OCI-LY3 (cell line): Measurements from ENCODE around the gene SLC9A4.

Source experiments
- H2AFZ ChIP-seq: fragments of 200-600, 300-600 bp; shearing (Covaris generic); 2 replicates; pipeline ENCODE4 v1.6.0; 2014; ENCODE audit warnings: antibody characterized with exemption, low read depth, low read length
- H3K27ac ChIP-seq: fragments of 200-600, 300-600 bp; sonication (generic); 2 replicates; pipeline ENCODE4 v1.5.1; 2014; ENCODE audit warnings: mild to moderate bottlenecking, low read length, moderate library complexity, mixed read lengths
- H3K27me3 ChIP-seq: fragments of 200-600, 300-600 bp; sonication (generic); 2 replicates; pipeline ENCODE4 v1.6.1; 2014; ENCODE audit warnings: low read depth, low read length, mixed read lengths
- H3K36me3 ChIP-seq: fragments of 200-600, 300-600 bp; sonication (generic); replicated peaks from 2 replicates; pipeline ENCODE3; 2014; ENCODE audit warnings: low read depth, low read length, mixed read lengths
- H3K4me1 ChIP-seq: fragments of 300-600, 200-600 bp; sonication (generic); 2 replicates; pipeline ENCODE4 v1.6.1; 2014; ENCODE audit warnings: low read length, mixed read lengths
- H3K4me2 ChIP-seq: fragments of 200-600, 300-600 bp; sonication (generic); 2 replicates; pipeline ENCODE4 v1.6.1; 2014; ENCODE audit warnings: low read length, mixed read lengths
- H3K4me3 ChIP-seq: fragments of 300-600, 200-600 bp; sonication (generic); 2 replicates; pipeline ENCODE4 v1.5.1; 2014; ENCODE audit warnings: antibody characterized with exemption, mild to moderate bottlenecking, low read length, moderate library complexity
- H3K79me2 ChIP-seq: fragments of 300-600, 200-600 bp; shearing (Covaris generic); 2 replicates; pipeline ENCODE4 v1.6.1; 2014; ENCODE audit warnings: mild to moderate bottlenecking, low read length, mixed read lengths
- H3K9ac ChIP-seq: fragments of 300-600, 200-600 bp; shearing (Covaris generic); 2 replicates; pipeline ENCODE4 v1.6.0; 2014; ENCODE audit warnings: mild to moderate bottlenecking, low read length, moderate library complexity
- H3K9me3 ChIP-seq: fragments of 200-600, 300-600 bp; shearing (Covaris generic); 2 replicates; pipeline ENCODE4 v1.6.1; 2014; ENCODE audit warnings: low read length, mixed read lengths; ENCODE audit not compliant: insufficient read depth
- H4K20me1 ChIP-seq: fragments of 200-600, 300-600 bp; sonication (generic); 2 replicates; pipeline ENCODE4 v1.6.1; 2016; ENCODE audit warnings: low read length, mixed read lengths; ENCODE audit not compliant: insufficient read depth
- EZH2phosphoT487 ChIP-seq: fragments of 200-600 bp; shearing (Covaris generic); IDR thresholded peaks from 2 replicates; pipeline ENCODE4 v1.6.1; 2018; ENCODE audit warnings: antibody characterized with exemption, mixed run types, low read depth
- TF ChIP-seq, protein P1 (sequence below): fragments of 200-600, 300-600 bp; sonication (generic); IDR thresholded peaks from 2 replicates; pipeline ENCODE4 v1.5.1; 2014; ENCODE audit warnings: antibody characterized with exemption, low read length, low read depth

The SLC9A4 gene

GRCh38 chr2:102427249-102427648, 45.8 kb upstream of the SLC9A4 start:
- TF ChIP-seq EZH2phosphoT487 = no peak
- TF ChIP-seq, protein P1, sequence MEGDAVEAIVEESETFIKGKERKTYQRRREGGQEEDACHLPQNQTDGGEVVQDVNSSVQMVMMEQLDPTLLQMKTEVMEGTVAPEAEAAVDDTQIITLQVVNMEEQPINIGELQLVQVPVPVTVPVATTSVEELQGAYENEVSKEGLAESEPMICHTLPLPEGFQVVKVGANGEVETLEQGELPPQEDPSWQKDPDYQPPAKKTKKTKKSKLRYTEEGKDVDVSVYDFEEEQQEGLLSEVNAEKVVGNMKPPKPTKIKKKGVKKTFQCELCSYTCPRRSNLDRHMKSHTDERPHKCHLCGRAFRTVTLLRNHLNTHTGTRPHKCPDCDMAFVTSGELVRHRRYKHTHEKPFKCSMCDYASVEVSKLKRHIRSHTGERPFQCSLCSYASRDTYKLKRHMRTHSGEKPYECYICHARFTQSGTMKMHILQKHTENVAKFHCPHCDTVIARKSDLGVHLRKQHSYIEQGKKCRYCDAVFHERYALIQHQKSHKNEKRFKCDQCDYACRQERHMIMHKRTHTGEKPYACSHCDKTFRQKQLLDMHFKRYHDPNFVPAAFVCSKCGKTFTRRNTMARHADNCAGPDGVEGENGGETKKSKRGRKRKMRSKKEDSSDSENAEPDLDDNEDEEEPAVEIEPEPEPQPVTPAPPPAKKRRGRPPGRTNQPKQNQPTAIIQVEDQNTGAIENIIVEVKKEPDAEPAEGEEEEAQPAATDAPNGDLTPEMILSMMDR = no peak
- Histone ChIP-seq H2AFZ (no peak overlapping the region), H3K79me2 (no peaks in the 10 kb centered on the region), H3K27ac (no peak overlapping the region), H3K4me1 (peaks cover 54% of the 10 kb centered on the region), H4K20me1 (no peaks in the 10 kb centered on the region), H3K36me3 (no peaks in the 10 kb centered on the region), H3K9ac (no peak overlapping the region), H3K4me3 (no peak overlapping the region), H3K9me3 (0 out of 2 replicates have a peak, but pooled peaks cover 2% of the 10 kb centered on the region), H3K4me2 (no peak overlapping the region), H3K27me3 (no peaks in the 10 kb centered on the region)

GRCh38 chr2:102428573-102428972, 44.5 kb upstream of the SLC9A4 start:
- Histone ChIP-seq H3K9ac (no peak overlapping the region), H3K4me3 (no peak overlapping the region), H3K9me3 (0 out of 2 replicates have a peak, but pooled peaks cover 2% of the 10 kb centered on the region), H2AFZ (no peak overlapping the region), H4K20me1 (no peaks in the 10 kb centered on the region), H3K27ac (no peak overlapping the region), H3K79me2 (no peaks in the 10 kb centered on the region), H3K4me2 (no peak overlapping the region), H3K27me3 (no peaks in the 10 kb centered on the region), H3K36me3 (no peaks in the 10 kb centered on the region), H3K4me1 (peaks cover 41% of the 10 kb centered on the region)
- TF ChIP-seq EZH2phosphoT487 = no peak

DNA sequence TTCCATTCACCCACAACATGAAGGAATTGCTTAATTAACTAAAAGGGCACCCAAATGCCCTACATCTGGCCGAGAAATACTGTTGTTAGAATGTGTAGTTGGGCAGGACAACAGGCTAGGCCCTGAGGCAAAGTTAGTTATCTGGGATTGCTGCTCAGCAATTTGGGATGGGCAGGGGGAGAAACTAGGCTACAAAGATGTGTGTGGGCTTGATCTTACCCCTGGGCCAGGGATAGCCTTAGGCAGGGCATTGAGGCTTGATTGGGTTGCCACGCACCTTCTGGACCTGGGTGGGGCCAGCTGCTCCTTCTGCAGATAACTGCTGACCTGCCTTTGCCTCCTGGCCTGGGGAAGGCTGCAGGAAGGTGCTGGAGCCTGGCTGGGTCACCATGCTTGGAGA, 40.6 kb upstream of the SLC9A4 start:
- no peak for TF ChIP-seq EZH2phosphoT487
- TF ChIP-seq, protein P1 = no peak
- Histone ChIP-seq H3K4me1 (peaks cover 36% of the 10 kb centered on the region), H3K27ac (no peak overlapping the region), H3K79me2 (no peaks in the 10 kb centered on the region), H3K9me3 (0 out of 2 replicates have a peak, but pooled peaks cover 2% of the 10 kb centered on the region), H4K20me1 (no peaks in the 10 kb centered on the region), H3K27me3 (no peaks in the 10 kb centered on the region), H3K4me2 (no peak overlapping the region), H2AFZ (no peak overlapping the region), H3K36me3 (no peaks in the 10 kb centered on the region), H3K9ac (no peak overlapping the region), H3K4me3 (no peak overlapping the region)

DNA sequence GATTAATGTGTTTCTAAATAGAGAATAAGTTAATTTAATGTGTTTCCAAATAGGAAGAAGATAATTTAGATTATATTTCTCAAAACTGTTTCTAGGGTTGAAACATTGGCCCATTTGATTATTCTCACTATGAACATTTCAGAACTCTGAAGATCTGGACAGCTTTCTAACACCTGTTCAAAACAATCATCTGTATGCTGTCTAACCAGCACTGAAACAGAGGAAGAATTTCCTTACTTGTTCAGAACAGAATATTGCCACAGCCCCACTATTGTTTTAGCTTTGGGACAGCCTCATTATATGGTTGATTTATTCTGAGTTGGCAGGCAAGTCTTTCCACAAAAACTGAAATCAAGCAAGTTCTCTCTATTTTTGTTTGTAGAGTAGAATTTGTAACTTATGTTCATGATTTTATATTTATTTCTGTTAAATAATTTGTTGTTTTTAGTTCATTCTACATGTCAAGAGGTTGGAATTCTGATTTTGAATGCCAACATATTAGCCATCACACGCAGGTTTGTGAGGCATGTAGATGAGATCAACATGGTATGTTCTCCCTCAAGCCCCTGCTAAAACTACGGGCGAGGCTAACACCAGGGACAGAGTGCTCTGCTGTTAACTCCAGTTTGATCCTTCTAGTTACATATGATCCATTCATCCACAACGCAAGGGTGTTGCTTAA, 38.9 kb upstream of the SLC9A4 start:
- Histone ChIP-seq H3K4me1 (peaks cover 36% of the 10 kb centered on the region), H4K20me1 (no peaks in the 10 kb centered on the region), H3K4me2 (no peak overlapping the region), H3K27me3 (no peaks in the 10 kb centered on the region), H3K4me3 (no peak overlapping the region), H3K9me3 (0 out of 2 replicates have a peak, but pooled peaks cover 2% of the 10 kb centered on the region), H3K9ac (no peak overlapping the region), H3K79me2 (no peaks in the 10 kb centered on the region), H3K36me3 (no peaks in the 10 kb centered on the region), H2AFZ (no peak overlapping the region), H3K27ac (no peak overlapping the region)
- TF ChIP-seq EZH2phosphoT487 = no peak
- TF ChIP-seq, protein P1 = no peak
